EL (cell line): ENCODE measurements around the gene FBXO3.
A peak's percentile ranks its signal among the peaks of the same experiment; 100 is the strongest.
"Not testable (repeated sequence)": the region's sequence is repeated elsewhere in the genome, so short reads cannot be mapped to it uniquely, and the experiment has no call there.

Experiments
- DNase-seq: peaks from one replicate; pipeline ENCODE4 v3.0.0-alpha.2; 2016

The FBXO3 gene

GRCh38 chr11:33770236-33770635, 4.1 kb downstream of the FBXO3 start:
- DNase-seq = no peak

- peak; percentile 3 for DNase-seq
These were observed 4.8 kb downstream of the FBXO3 start for GRCh38 chr11:33769542-33769941.

DNA sequence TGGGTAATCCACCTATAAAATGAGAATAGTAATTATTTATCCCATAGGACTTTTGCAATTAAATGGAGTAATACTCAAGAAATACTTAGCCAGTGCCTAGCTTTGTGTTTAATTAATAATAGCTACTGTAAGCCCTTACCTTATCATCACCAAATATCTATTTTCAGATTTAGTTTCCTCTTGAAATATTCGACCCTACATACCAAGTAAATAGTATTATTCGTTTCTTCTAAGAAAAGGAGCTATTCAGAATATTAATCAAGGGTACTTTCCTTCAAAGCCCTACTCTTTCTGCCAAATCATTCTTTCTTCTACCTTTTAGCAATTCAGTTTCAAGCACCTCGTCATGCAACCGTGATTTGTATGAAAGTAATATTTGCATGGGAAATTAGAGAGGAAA, 6.7 kb downstream of the FBXO3 start:
- DNase-seq = no peak

- DNase-seq = no peak
These were observed 8.2 kb downstream of the FBXO3 start for GRCh38 chr11:33766085-33766484.

GRCh38 chr11:33761471-33761870, 12.8 kb downstream of the FBXO3 start:
- no peak for DNase-seq

DNA sequence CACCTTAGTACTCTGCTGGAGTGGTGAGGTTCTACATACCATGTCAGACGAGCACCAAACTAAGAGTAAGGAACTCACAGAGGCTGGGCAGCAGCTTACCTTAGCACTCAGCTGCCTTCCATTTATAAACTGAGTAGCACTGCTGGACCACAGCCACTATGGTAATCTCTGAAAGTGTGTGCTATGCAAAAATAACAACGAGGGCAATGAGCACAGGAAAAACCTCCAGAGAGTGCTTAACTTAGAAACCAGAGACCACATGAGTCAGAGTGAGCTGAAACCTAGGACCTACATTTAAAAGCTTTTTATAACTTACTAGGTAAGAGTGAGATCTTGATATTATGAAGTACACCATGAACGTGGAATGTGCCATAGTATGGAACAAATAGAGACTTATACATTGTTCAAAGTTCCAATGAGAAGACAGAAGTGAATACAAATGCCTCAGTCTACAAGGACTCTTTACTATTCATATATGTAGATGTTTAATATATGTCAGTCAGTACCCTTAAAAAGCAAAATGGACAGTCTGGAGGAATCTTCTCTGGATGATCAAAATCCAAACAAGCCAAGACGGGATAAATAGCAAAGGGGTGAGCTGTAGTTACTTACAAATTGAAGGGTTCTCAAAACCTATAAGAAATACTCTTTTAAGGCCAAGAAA, 20.9 kb downstream of the FBXO3 start:
- DNase-seq = peak; percentile 25

- DNase-seq = no peak
These were observed 22.4 kb downstream of the FBXO3 start for GRCh38 chr11:33751878-33752277.

DNA sequence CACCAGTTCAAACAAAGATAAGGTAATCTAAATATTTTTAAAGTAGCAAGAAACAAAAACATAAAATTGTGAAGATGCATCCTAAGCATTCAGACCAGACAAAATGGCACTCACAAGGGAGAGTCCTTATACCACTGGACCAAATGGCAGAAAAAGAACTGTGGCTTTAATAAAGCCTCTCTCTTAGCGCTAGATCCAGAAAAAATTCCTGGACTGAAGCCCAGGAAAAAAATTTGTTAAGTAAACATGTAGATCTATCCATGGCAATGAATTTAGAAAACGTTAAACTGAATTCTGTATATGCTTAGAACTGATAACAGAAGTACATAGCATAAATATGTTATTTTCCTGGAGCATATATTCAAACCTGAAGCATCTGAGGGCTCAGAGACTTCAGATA, 26.3 kb downstream of the FBXO3 start:
- peak; percentile 50 for DNase-seq

- no peak for DNase-seq
These were observed 31.0 kb downstream of the FBXO3 start for GRCh38 chr11:33743291-33743690.

- DNase-seq = peak; percentile 30
These were observed 32.0 kb downstream of the FBXO3 start for GRCh38 chr11:33742249-33742851.

DNA sequence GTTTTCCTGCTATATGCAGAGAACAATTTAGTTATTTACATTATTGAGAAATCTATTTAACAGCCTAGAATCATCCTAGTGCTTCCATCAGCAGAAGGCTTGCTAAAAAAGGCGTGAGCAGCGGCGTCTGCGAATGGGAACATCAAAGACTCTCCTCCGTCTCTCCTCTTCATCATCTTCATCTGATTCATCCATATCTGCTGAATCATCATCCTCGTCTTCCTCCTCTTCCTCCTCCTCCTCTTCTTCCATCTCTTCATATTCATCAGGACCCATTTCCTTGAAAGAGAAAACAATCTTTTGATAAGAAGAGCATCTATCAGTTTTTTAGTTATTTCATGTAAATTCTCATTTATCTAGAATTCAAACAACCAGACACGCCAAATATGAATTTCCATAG, 32.5 kb downstream of the FBXO3 start:
- DNase-seq = no peak

GRCh38 chr11:33737362-33737821, 36.9 kb downstream of the FBXO3 start:
- DNase-seq = peak; percentile 22

- DNase-seq = peak; percentile 96
These were observed 38.0 kb downstream of the FBXO3 start, which contains the start of gene CD59 for GRCh38 chr11:33736148-33736812. Gene CD59, minus strand, starts transcription at chr11:33736423. Its CDS starts 13,978 bp downstream, at chr11:33722445.

- DNase-seq = peak; percentile 50
These were observed 38.8 kb downstream of the FBXO3 start for GRCh38 chr11:33735271-33736147.

- peak; percentile 29 for DNase-seq
These were observed 39.7 kb downstream of the FBXO3 start for GRCh38 chr11:33734441-33735270.

GRCh38 chr11:33733980-33734379, 40.3 kb downstream of the FBXO3 start:
- DNase-seq = no peak

- DNase-seq = peak; percentile 15
These were observed 42.4 kb downstream of the FBXO3 start for GRCh38 chr11:33731723-33732531.

- no peak for DNase-seq
These were observed 43.6 kb downstream of the FBXO3 start for GRCh38 chr11:33730716-33731115.

DNA sequence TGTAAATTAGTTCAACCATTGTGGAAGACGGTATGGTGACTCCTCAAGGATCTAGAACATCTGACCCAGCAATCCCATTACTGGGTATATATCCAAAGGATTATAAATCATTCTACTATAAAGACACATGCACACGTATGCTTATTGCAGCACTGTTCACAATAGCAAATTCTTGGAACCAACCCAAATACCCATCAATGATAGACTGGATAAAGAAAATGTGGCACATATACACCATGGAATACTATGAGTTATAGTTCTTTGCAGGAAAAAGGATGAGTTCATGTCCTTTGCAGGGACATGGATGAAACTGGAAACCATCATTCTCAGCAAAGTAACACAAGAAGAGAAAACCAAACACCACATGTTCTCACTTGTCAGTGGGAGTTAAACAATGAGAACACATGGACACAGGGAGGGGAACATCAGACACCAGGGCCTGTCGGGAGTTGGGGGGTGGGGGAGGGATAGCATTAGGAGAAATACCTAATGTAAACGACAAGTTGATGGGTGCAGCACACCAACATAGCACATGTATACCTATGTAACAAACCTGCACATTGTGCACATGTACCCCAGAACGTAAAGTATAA, 45.2 kb downstream of the FBXO3 start:
- not testable (repeated sequence) for DNase-seq

DNA sequence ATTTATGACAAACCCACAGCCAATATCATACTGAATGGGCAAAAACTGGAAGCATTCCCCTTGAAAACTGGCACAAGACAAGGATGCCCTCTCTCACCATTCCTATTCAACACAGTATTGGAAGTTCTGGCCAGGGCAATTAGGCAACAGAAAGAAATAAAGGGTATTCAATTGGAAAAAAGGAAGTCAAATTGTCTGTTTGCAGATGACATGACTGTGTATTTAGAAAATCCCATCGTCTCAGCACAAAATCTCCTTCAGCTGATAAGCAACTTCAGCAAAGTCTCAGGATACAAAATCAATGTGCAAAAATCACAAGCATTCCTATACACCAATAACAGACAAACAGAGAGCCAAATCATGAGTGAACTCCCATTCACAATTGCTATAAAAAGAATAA, 46.8 kb downstream of the FBXO3 start:
- DNase-seq = not testable (repeated sequence)

DNA sequence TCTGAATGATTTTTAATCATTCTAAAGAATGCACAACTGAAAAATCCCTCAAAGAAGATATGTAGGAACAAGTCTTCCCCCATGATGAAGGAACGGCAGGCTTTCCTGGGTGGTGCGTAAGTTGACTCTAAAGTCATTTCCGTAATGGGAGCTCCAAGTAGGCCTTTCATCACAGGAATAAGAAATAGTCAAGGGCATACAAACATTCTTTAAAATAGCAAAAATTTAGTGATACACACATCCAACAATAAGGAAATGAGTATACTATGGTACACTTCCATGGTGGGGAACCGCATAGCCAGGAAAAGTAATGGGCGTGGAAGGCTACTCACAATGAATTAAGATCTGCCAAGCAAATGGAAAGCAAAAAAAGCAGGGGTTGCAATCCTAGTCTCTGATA, 48.8 kb downstream of the FBXO3 start:
- DNase-seq = no peak
